ENCODE measurements around the gene ITGB8. TPM values are rescaled to one million over a fixed set of nuclear protein-coding genes. Genes with fewer than 3 reads are reported as not detected.
"Not testable (repeated sequence)": the region's sequence is repeated elsewhere in the genome, so short reads cannot be mapped to it uniquely, and the experiment has no call there.

The ITGB8 gene
- total RNA-seq, 2 donors from 2014 or later = 0.02 TPM; not detected in 1

- ATAC-seq (no peak), DNase-seq (ENCODE audit: low spot score in 2 of 2) (no peak)
- no peaks in the 10 kb centered on the region for H3K36me3 Mint-ChIP-seq
- H3K27ac Mint-ChIP-seq = no peak overlapping the region
- peaks cover 0 to 3% of the 10 kb centered on the region in 2 donors for H3K9me3 Mint-ChIP-seq
Observed at GRCh38 chr7:20388084-20388483, 57.4 kb downstream of the ITGB8 start.

- not testable (repeated sequence) for H3K36me3 Mint-ChIP-seq; H3K9me3 Mint-ChIP-seq; ATAC-seq; DNase-seq (ENCODE audit: low spot score in 2 of 2); H3K27ac Mint-ChIP-seq
Observed at GRCh38 chr7:20389192-20389591, 58.5 kb downstream of the ITGB8 start.

- H3K36me3 Mint-ChIP-seq = no peaks in the 10 kb centered on the region
- DNase-seq (ENCODE audit: low spot score in 2 of 2) (no peak), ATAC-seq (no peak)
- H3K27ac Mint-ChIP-seq = no peak overlapping the region
- H3K9me3 Mint-ChIP-seq = peaks cover 0 to under 1% of the 10 kb centered on the region in 2 donors
Observed at GRCh38 chr7:20393021-20393610, 62.4 kb downstream of the ITGB8 start.

GRCh38 chr7:20393616-20394015 lies 62.9 kb downstream of the ITGB8 start:
- Mint-ChIP-seq H3K9me3 (no peaks in the 10 kb centered on the region), H3K27ac (no peak overlapping the region), H3K36me3 (no peaks in the 10 kb centered on the region)
- DNase-seq (ENCODE audit: low spot score in 2 of 2) (no peak), ATAC-seq (no peak)

DNA sequence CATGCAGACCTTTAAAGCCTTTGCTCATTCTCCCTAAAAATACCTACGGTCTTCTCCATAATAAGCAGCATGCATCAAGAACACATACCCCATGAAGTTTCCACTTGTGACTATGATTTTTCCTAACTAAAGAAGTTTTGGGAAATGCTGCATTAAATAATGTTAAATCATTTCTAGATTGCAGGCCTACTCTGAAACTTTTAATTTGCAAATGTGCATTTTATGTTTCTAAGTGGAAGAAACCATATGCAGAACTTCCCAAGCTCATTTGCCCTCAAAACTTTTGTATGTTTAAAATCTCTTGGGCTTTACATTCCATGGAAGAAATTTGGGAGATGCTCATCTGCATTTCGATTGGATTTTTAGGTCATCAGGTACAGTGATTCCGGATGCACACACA lies 63.6 kb downstream of the ITGB8 start:
- no peak for DNase-seq (ENCODE audit: low spot score in 2 of 2)
- ATAC-seq = no peak
- H3K9me3 Mint-ChIP-seq = no peaks in the 10 kb centered on the region
- no peak overlapping the region for H3K27ac Mint-ChIP-seq
- no peaks in the 10 kb centered on the region for H3K36me3 Mint-ChIP-seq

DNA sequence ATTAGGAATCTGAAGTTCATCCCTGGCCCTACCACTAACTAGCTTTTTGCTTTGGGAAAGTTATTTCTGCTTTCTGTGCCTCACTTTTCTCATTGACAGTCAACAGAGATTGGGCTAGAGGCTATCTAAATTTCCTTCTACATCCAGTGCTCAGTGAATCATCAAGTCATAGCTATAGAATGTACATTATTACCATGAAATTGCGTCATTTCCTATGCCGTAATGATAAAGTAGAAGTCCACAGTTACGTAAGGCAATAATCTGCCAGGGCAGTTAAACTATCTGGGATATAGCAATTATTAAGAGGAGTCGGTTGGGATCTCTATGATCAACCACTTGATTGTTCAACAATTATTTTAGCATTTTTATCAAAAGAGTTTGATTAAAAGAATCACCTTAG lies 64.4 kb downstream of the ITGB8 start:
- no peak for DNase-seq (ENCODE audit: low spot score in 2 of 2)
- no peak overlapping the region for H3K27ac Mint-ChIP-seq
- H3K36me3 Mint-ChIP-seq = no peaks in the 10 kb centered on the region
- ATAC-seq = no peak
- no peaks in the 10 kb centered on the region for H3K9me3 Mint-ChIP-seq

DNA sequence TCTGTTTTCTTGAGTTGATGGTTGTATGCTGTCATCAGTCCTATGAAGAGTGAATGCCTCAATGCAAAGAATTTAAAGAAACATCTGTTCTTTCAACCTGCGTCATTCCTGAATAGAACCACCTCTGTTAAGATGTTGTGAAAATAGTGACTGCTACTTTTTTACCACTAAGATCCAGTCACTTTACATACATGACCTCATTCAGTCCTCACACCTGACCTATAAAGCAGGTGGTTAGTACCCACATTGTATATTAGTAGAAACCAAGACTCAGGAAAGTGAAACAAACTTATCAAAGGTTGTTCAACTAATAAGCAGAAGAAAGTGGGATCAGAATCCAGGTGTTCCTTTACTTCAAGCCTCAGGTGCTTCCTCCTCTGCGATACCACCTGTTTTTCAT lies 64.8 kb downstream of the ITGB8 start:
- Mint-ChIP-seq H3K27ac (no peak overlapping the region), H3K9me3 (no peaks in the 10 kb centered on the region), H3K36me3 (no peaks in the 10 kb centered on the region)
- ATAC-seq (no peak), DNase-seq (ENCODE audit: low spot score in 2 of 2) (no peak)

GRCh38 chr7:20399521-20399920 lies 68.8 kb downstream of the ITGB8 start:
- H3K27ac Mint-ChIP-seq = no peak overlapping the region
- H3K9me3 Mint-ChIP-seq = no peaks in the 10 kb centered on the region
- H3K36me3 Mint-ChIP-seq = no peaks in the 10 kb centered on the region
- ATAC-seq (no peak), DNase-seq (ENCODE audit: low spot score in 2 of 2) (no peak)

DNA sequence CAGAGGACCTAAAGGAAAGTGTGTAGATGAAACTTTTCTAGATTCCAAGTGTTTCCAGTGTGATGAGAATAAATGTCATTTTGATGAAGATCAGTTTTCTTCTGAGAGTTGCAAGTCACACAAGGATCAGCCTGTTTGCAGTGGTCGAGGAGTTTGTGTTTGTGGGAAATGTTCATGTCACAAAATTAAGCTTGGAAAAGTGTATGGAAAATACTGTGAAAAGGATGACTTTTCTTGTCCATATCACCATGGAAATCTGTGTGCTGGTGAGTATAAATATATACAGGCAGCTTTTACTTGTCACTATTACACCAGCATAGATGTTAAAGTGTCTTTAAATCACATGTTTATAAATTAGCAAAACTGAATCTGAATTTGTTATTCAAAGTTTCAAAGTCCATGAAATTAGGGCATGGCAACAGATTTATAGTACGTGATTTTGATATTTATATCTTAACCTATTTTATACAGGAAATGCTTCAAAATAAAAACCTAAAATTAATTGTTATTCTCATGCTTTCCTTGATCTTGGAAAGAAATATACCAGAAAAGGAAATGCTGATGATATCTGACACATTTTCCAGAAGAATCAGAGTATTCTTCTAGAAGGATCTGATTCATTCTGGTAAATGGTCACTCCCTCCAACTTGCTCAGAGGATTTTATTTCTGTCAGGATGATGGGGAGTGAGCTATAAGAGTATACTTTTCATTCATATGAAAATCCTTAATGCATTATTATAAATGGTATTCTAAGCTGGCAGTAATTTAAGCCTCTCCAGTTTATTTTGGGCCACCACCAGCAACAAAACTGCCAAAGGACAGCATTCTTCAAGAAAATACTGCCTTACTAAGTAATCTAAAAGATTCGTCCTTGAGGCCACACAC lies 71.4 kb downstream of the ITGB8 start:
- H3K27ac Mint-ChIP-seq = no peak overlapping the region
- H3K9me3 Mint-ChIP-seq = no peaks in the 10 kb centered on the region
- ATAC-seq = no peak
- DNase-seq (ENCODE audit: low spot score in 2 of 2) = no peak
- no peaks in the 10 kb centered on the region for H3K36me3 Mint-ChIP-seq

DNA sequence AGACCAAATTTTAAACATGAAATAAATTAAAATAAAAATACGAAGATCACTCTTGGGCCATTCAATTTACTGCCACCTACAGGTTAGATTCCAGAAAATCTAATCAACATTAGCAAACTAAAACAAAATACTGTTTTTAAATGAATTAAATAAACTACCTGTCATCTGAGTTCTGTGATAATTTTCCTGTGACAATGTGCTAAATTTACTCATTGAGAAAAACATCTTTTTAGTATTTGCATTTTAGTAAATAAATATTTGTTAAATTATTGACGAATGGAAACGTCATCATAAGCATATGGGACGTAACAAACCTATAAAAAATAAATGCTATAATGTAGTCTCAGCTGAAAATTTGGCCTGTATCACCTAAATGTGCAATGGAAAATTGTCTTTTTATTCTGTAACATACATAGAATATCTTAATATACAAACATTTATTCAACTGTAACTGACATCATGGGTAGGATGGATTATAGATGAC lies 72.1 kb downstream of the ITGB8 start:
- Mint-ChIP-seq H3K9me3 (no peaks in the 10 kb centered on the region), H3K27ac (no peak overlapping the region), H3K36me3 (no peaks in the 10 kb centered on the region)
- DNase-seq (ENCODE audit: low spot score in 2 of 2) = no peak
- ATAC-seq = no peak

GRCh38 chr7:20403331-20403730 lies 72.6 kb downstream of the ITGB8 start:
- DNase-seq (ENCODE audit: low spot score in 2 of 2) (no peak), ATAC-seq (no peak)
- no peaks in the 10 kb centered on the region for H3K9me3 Mint-ChIP-seq
- no peaks in the 10 kb centered on the region for H3K36me3 Mint-ChIP-seq
- no peak overlapping the region for H3K27ac Mint-ChIP-seq

DNA sequence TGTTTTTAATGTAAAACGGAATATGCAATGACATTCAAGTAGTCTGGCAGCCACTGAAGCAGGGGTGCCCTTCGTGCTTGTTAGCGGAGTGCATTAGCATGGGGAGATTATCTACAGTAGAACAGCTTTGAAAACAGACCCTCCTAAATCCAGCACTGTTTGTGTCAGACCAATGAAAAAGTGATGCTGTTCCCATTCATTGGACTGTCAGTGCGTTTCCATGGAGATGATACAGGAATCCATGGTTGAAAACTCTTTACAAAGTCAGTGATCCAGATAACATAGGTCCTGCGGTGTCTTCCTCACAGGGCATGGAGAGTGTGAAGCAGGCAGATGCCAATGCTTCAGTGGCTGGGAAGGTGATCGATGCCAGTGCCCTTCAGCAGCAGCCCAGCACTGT lies 73.6 kb downstream of the ITGB8 start:
- no peaks in the 10 kb centered on the region for H3K36me3 Mint-ChIP-seq
- H3K9me3 Mint-ChIP-seq = no peaks in the 10 kb centered on the region
- no peak for ATAC-seq
- no peak overlapping the region for H3K27ac Mint-ChIP-seq
- no peak for DNase-seq (ENCODE audit: low spot score in 2 of 2)

GRCh38 chr7:20407585-20408466 lies 77.1 kb downstream of the ITGB8 start:
- ATAC-seq = no peak

GRCh38 chr7:20408467-20408826 lies 77.7 kb downstream of the ITGB8 start:
- Mint-ChIP-seq H3K27ac (no peak overlapping the region), H3K9me3 (no peaks in the 10 kb centered on the region), H3K36me3 (no peaks in the 10 kb centered on the region)
- DNase-seq (ENCODE audit: low spot score in 2 of 2) (no peak), ATAC-seq (no peak)

More at GRCh38 chr7:20407585-20408466, 77.1 kb downstream of the ITGB8 start:
- no peaks in the 10 kb centered on the region for H3K36me3 Mint-ChIP-seq
- H3K9me3 Mint-ChIP-seq = no peaks in the 10 kb centered on the region
- no peak for DNase-seq (ENCODE audit: low spot score in 2 of 2)
- H3K27ac Mint-ChIP-seq = no peak overlapping the region

DNA sequence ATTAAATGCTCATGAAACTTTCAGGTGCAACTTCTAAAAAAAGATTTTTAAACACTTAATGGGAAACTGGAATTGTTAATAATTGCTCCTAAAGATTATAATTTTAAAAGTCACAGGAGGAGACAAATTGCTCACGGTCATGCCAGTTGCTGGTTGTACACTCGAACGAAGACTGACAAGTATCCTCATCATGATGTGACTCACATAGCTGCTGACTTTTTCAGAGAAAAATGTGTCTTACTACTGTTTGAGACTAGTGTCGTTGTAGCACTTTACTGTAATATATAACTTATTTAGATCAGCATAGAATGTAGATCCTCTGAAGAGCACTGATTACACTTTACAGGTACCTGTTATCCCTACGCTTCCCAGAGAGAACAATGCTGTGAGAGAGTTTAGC lies 79.3 kb downstream of the ITGB8 start:
- DNase-seq (ENCODE audit: low spot score in 2 of 2) (no peak), ATAC-seq (no peak)
- no peaks in the 10 kb centered on the region for H3K36me3 Mint-ChIP-seq
- H3K27ac Mint-ChIP-seq = no peak overlapping the region
- no peaks in the 10 kb centered on the region for H3K9me3 Mint-ChIP-seq

DNA sequence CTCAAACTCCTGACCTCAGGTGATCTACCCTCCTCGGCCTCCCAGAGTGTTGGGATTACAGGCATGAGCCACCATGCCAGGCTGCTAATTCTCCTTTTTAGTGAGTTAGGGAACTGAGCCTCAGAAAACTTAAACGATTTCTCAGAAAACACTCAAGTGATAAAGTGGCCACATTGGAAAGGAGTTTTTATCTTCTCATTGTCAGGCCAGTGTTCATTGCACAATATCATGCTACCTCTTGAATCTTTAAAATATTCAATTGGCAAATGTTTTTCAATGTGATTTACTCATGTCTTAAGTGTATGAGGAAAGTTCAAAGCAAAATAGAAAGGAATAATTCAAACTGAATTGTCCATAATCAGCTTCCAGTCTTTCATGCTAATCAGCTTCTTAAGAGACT lies 80.7 kb downstream of the ITGB8 start:
- no peak overlapping the region for H3K27ac Mint-ChIP-seq
- no peak for DNase-seq (ENCODE audit: low spot score in 2 of 2)
- H3K9me3 Mint-ChIP-seq = no peaks in the 10 kb centered on the region
- no peak for ATAC-seq
- H3K36me3 Mint-ChIP-seq = no peaks in the 10 kb centered on the region

DNA sequence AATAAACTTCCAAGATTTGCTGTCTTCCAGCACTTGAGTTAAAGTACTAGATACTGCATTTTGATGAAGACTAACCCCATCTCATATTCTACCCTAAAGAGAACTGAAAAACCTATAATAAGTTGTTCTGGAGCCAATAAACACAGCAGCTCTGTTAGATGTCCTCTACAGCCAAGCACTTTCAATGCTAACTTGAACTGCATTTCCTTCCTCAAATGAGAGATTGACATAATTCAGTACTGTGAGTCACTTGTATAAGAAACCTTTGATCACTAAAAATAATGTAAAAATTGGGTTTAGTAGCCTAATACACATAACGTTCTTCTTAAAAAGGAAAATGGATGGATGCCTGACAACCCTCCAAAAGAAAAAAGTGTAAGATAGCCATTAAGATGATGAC lies 81.3 kb downstream of the ITGB8 start:
- no peak for DNase-seq (ENCODE audit: low spot score in 2 of 2)
- Mint-ChIP-seq H3K9me3 (no peaks in the 10 kb centered on the region), H3K27ac (no peak overlapping the region), H3K36me3 (no peaks in the 10 kb centered on the region)
- ATAC-seq = no peak

Measured in activated naive CD4-positive, alpha-beta T cell treated with anti-CD3 and anti-CD28 coated beads, Interleukin-2, amount 50 U/mL, for 72 hours (primary cell).